HG03025 (cell line): ENCODE measurements around the gene LILRB2.
"Not testable (repeated sequence)": the region's sequence is repeated elsewhere in the genome, so short reads cannot be mapped to it uniquely, and the experiment has no call there.

Source experiments
- ATAC-seq: cut with Tn5 transposase; IDR thresholded peaks from one replicate; pipeline ENCODE4 v1.9.1; 2021; ENCODE audit warnings: mild to moderate bottlenecking, moderate library complexity; ENCODE audit not compliant: unreplicated experiment, low FRiP score

The LILRB2 gene

DNA sequence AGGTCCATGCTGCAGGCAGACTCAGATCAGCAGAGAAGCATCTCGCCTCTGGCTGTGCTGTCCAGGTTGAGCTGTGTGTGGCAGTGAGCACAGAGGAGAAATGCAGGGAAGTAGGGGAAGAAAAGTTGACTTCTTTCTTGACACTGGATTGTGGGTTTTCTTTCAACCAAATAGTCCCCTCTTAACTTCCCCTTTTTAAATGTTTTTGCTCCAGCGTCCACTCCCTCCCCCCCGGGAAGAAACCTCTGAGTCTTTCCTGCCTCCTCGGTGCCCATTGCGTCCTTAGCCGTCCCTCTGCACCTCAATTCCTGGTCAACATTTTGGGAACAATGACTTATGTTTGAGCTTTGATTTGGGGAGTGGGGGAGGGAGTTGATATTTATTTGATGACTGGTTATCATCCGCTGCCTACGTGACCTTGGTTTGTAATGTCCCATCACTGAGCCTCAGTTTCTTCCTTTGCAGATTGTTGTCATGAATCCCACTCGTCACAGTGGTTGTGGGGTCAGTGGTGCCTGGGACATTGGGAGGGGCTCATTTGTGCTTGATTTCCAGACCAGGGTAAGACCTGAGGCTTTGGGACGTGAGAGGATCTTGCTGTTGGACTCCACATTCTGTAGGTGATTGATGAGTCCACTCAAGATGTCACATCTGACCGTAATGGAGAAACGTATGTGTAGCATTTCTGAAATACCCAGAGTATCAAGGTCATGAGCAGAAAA is at the start of gene LILRB2:
TSS of gene LILRB2 (minus strand) at position 104 of the 722 bp plus-strand sequence. CDS start 614 bp downstream, outside the sequence.
- no peak for ATAC-seq

DNA sequence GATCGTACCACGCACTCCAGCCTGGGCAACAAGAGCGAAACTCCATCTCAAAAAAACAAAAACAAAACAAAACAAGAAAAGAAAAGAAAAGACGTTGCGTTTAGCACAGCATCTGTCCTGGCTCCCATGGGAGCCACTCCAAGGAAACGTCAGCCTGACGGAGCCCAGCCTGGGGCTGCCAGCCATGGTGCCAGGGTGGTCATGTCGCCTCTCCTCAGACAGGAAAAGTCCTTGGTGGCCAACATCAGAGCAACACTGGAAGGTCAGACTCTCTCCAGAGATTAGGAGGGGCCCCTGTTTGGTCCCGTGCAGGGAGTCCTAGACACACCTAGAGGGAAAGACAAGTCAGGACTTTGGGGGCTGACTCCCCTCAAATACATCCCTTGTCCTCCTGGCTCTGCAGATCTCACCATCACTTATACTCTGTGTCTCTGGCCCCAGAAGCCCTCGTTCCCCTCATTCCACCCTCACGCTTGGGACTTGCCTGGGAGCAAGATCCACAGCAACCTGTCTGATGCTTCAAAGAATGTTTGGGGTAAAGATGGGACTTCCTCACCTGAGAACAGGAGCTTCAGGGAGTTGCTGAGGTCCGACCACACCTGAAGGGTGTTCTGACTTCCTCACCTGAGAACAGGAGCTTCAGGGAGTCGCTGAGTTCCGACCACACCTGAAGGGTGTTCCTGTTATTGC is 48.7 kb upstream of the LILRB2 start:
- ATAC-seq = no peak

DNA sequence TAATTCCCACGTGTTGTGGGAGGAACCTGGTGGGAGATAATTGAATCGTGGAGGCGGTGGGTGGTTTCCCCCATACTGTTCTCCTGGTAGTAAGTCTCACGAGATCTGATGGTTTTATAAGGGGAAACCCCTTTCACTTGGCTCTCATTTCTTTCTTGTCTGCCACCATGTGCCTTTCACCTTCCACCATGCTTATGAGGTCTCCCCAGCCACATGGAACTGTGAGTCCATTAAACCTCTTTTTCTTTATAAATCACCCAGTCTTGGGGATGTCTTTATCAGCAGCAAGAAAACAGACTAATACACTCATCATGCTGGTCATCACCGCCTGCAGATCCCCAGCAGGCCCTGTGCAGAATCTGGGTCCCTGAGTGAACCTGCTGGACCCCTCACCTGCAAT is 47.9 kb upstream of the LILRB2 start:
- not testable (repeated sequence) for ATAC-seq

DNA sequence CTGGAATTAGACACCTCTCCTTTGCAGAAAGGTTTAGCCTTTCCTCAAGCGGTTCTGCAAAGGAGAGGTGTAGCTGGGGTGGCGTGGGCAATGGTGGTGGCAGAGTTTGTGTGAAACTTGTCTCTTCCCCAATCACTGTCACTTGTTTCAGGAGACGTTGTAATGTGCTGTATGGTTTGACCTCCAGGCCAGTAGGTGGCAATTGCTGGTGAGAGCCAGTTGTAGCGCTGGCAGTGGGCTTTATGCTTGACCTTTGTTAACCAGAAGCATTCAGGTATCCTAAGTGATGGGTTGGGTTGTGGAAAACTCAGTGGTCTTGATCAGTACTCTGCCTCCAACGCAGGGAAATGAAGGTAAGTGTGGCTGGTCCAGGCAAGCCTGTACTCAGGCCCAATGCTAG is 44.7 kb upstream of the LILRB2 start:
- ATAC-seq = no peak

DNA sequence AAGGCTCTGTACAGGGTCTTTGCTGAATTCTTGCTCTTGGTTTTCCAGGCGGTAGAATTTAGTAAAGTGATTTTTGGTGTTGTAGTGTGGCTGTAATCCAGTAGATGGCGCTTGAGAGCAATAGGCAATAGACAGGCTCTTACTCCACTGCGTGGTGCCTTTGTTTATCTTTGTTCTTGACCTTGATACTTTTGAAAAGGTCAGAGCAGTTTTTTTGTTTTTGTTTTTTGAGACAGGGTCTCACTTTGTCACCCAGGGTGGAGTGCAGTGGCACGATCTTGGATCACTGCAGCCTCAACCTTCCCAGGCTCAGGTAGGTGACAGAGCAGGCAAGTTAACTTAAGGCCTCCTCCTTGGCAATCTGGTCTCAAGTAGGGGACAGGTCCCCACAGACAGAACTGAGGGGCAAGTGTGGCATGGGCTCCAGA is 44.3 kb upstream of the LILRB2 start:
- no peak for ATAC-seq

DNA sequence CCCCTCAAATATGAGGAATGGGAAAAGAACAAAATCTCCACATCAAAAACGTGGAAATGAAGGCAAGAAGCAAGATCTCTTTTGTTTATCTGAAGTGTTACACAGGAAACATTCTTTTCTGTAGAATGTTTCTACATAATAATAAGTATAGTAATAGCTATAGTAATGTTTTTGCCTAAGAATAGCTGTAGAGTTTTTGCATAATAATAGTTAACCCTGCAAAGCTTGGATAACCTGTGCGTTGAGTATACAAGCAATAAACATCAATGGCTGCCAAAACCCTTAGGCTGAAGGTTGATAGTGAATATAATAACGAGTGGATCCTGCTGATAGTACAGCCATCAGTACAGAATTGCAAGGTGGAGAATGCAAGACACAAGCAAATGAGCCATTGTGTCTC is 43.2 kb upstream of the LILRB2 start:
- no peak for ATAC-seq

DNA sequence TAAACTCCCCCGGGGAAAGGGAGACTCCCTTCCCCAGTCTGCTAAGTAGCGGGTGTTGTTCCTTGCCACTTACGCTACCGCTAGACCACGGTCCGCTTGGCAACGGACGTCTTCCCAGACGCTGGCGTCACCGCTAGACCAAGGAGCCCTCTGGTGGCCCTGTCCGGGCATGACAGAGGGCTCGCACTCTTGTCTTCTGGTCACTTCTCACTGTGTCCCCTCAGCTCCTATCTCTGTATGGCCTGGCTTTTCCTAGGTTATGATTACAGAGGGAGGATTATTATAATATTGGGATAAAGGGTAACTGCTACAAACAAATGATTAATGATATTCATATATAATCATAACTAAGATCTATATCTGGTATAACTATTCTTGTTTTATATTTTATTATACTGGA is 42.0 kb upstream of the LILRB2 start:
- not testable (repeated sequence) for ATAC-seq

DNA sequence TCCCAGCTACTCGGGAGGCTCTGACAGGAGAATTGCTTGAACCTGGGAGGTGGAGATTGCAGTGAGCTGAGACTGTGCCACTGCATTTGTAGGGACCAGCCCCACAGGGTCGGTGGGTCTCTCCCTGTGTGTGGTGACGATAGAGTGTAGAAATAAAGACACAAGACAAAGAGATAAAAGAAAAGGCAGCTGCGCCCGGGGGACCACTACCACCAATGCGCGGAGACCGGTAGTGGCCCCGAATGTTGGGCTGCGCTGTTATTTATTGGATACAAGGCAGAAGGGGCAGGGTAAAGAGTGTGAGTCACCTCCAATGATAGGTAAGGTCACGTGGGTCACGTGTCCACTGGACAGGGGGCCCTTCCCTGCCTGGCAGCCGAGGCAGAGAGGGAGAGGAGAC is 41.4 kb upstream of the LILRB2 start:
- not testable (repeated sequence) for ATAC-seq

DNA sequence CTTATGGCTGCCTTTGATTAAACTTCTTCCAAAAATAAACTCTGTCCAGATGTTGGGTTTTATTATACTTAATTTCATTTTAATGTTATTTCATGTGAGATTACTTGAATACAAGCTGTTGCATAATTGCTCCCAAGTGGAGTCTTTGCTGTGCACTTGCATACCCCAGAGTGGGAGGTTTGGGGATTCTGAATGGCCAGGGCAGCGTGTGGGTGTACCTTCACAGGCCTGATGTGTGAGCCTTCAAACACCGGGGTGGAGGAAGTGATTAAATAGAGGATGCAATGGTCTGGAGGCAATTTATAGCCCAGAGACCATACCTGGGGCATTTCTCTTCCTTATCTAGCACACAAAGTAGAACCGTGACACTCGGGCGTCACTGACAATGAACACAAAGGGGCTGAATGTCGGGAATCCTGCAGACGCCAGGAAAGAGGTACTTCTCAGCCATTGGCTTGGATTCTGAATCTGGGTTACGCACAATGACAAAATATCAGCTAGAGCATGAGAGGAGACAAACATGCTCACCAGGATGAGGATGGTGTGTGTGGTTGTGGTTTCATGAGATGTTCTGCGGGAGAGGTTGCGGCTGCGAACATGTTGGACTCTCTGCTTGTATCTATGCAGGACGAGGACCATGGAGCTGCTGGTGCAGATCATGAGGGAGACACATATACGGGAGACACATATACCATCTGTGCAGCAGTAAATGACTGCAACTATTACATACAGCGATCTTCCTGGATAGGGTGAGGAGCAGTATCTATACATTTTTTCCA is 39.2 kb upstream of the LILRB2 start:
- ATAC-seq = no peak

DNA sequence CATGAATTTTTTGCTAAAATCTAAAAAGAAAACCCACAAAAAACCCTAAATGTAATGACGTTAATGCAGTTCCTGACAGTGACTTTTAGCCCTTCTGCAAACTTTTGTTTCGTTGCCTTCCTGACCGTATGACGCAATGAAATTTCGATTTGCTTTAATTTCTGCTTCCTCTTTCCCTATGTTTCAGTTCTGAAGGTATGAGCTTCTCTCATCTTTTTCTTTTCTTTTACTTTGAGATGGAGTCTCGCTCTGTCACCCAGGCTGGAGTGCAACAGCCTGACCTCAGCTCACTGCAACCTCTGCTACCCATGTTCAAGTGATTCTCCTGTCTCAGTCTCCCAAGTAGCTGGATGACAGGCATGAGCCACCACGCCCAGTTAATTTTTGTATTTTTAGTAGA is 38.1 kb upstream of the LILRB2 start:
- ATAC-seq = no peak

DNA sequence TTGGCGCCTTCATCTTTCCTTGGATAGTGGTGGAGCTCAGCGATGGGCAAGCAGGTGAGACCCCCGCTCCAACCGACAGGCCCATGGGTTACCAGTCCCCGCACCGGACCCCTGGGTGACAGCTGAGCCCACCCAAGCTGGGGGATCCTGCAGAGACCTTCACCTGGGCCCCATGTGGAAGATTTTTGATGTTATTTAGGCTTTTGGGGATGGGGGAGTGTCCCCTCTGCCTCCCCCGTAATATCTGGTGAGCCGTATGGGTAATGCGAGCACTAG is 37.0 kb upstream of the LILRB2 start:
- no peak for ATAC-seq

DNA sequence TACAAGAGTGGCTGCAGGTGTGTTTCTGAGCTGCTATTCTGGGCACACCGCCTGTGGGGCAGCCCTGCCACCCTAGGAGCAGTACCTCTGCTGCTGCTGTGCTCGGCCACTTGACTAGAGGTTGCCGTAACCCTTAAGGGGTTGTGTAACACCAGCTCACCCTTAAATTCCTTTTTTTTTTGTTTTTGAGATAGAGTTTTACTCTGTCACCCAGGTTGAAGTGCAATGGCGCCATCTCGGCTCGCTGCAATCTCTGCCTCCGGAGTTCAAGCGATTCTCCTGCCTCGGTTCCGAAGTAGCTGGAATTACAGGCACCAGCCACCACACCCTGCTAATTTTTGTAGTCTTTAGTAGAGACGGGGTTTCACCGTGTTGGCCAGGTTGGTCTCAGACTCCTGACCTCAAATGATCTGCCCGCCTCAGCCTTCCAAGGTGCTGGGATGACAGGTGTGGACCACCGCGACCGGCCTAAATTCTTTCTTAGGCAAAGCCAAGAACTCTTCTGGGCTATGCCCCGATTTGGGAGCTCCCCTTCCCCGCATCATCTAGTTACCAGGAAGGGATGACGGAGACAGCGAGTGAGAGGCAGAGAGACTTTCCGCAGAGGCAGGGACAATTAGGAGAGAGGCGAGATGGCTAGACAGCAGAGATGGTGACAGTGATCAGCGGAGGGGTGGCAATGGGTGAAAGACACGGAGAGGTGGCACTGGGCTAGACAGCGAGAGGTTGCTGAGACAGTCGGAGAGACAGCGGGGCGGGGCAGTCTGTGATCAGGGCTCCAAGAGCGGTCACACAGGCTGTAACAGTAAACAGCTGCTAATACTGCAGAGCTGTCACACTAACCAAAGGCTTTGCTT is 36.4 kb upstream of the LILRB2 start:
- ATAC-seq = no peak

DNA sequence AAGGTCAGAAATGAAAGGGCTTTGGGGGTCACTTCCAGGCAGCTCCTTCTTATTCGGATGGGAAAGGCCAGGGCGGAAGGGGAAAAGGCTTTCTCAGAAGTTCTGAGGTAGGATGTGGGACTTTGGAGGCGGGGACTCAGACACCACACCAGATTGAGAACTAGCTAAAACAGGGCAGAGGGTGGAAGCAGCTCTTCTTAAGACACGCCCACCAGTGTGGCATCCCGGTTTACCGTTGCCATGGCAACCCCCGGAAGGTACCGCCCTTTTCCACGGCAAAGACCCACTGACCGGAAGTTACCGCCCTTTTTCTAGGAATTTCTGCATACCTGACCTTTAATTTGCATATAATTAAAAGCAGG is 35.8 kb upstream of the LILRB2 start:
- ATAC-seq = no peak

DNA sequence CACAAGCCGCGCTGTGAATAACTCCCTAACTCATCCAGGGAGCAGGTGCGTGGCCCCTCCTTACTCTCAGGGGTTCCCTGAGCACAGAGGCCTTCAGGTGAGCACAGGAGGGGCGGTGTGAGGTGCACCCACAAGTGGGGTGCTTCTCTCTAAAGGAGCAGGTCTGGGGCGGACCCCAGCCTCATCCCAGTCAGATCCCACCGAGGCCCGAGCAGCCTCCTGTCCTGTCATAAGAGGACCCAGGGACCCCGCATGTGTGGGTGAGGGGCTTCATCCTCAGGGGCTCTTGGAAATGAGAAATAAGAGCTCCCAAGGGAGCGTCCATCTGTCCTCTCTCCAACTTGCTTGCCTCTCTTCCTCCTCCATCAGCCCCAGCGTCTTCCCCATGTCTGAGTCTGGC is 35.0 kb upstream of the LILRB2 start:
- no peak for ATAC-seq

DNA sequence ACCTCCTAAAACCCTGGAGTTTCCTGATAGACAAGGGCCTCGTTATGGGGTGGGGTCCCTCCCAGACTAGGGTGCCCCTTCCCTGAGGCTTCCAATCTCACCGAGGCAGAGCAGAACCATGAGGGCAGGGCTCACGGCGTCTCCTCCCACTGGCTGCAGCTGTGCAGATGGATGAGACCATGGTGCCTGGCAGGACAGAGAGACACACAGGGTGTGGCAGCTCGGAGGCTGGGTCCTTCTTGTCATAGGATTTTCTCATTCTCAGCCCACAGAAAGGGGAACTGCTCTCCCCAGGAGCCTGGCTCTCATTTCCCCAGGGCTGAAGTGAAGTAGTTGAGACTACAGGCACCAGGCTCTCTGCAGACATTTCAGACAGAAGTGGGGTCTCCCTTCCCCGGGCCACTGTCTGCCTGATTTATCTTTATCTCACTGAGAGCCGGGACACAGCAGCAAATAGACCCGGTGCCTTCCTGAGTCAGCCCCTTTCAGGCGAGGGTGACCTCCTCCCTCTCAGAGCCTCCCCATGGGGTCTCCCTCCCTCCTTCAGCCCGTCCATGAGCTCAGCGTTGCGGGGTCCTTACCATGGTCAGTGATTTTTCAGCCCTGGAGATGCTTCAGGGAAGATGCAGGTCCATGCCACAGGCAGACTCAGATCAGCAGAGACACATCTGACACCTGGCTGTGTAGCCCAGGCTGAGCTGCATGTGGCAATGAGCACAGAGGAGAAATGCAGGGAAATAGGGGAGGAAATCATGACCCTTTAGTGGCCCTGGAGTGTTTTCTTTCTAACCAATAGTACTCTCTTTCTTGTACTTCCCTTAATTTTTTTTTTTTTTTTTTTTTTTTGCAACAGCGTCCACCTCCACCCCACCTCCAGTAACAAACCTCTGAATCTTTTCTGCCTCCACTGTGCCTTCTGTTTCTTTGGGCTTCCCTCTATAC is 31.8 kb upstream of the LILRB2 start, which contains the start of gene LILRA5:
TSS of gene LILRA5 (minus strand) at position 731 of the 942 bp plus-strand sequence. CDS start at position 584, 147 bp downstream.
- ATAC-seq = no peak

DNA sequence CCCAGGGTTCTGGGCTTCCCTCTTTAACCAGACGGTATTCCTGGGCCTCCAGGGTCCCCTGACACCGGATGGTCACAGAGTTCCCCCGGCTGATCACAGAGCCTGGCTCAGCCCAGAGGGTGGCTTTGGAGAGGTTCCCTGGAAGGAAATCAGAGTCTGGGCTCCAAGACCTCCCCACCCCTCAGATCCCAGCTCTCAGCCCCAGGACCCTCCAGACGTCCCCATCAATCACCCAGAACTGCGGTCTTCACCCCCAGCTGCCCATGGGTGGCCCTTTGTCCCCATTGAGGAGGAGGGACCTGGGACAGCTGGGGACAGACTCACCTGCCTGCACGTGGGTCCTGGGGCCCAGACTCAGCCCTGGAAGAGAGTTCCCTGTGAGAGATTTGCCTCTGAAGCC is 31.1 kb upstream of the LILRB2 start:
- no peak for ATAC-seq

DNA sequence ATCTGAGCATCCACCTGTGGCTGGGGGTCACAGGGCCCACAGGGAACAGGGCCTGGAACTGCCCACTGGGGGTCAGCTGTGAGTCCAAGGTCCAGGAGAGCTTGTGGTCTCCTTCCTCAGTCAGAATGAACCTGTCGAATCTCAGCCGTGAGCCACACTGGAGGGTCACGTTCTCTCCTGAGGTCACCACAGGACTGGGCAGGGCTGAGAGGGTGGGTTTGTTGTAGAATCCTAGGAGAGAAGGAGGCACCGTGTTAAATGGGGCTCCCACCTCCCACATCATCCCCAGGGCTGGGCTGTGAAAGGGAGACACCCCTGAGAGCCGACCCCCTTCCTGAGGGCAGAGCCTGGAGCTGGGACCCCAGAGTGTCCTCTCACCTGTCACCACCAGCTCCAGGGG is 30.6 kb upstream of the LILRB2 start:
- ATAC-seq = no peak

DNA sequence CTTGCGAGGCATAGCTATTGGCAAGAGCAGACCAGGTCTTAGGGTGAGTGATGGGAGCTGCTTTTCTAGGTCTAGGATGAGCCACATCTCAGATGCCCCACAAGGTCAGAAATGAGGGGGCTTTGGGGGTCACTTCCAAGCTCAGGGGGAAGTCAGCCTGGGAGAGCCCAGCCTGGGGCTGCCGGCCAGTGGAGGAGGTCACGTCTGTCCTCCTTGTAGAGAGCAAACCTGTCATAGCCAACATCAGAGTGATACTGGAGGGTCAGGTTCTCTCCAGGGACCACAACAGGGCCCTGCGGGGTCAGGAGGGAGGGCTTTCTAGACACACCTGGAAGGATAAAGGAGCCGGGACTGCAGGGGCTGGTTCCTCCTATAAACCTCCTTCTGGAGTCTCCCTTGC is 29.6 kb upstream of the LILRB2 start:
- no peak for ATAC-seq

DNA sequence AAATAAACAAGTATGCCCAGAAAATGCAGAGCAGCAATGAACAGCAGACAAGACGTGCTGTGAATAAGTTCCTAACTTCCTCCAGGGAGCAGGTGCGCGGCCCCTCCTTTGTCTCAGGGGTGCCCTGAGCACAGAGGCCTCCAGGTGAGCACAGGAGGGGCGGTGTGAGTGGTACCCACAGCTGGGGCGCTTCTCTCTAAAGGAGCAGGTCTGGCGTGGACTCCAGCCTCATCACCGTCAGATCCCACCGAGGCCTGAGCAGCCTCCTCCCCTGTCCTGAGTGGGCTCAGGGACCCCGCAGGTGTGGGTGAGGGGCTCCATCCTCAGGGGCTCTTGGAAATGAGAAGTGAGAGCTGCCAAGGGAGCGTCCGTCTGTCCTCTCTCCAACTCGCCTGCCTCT is 28.9 kb upstream of the LILRB2 start:
- no peak for ATAC-seq
